Left kidney (tissue), 2 donors: ENCODE data around the gene LNPEP. TPM values are rescaled to one million over a fixed set of nuclear protein-coding genes. Genes with fewer than 3 reads are reported as not detected.

Experiments used
- DNase-seq: peaks from one replicate; pipeline ENCODE4 v3.0.0-alpha.2; 2013
- polyA plus RNA-seq: library from polyadenylated mRNA; unstranded; fragments of 120-200 nt; gene quantifications from one replicate; pipeline ENCODE4 v1.2.1, GENCODE V29; 2013; ENCODE audit not compliant: insufficient read length

The LNPEP gene
- polyA plus RNA-seq, 1 donor: 33.6 TPM

DNA sequence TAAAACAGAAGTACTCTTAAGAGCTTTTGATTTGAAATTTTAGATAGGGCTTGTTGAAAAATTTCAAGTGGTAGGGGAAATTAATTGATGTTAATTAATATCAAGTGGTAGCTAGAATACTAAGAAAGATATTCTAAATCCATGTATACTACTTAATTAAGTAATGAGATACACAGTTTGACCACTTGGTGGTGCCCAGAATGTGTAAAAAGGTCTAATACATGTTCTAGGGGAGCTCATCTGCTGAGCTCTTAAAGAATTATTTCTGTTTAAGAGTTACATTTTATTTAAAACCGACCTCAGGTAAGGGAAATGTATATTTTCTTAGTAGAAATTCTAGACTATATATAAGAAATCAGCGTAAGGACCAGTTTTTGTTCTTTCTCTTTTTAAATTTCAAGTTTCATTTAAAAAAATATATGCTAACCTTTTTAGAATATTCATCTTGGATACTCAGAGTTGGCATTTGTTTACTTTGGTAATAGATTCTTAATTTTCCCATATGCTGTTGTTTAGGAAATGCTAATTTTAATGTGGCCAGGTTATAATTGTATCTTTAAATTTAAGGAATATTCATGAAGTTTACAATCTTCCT is 61.5 kb downstream of the LNPEP start:
- peak; percentile 51 for DNase-seq

DNA sequence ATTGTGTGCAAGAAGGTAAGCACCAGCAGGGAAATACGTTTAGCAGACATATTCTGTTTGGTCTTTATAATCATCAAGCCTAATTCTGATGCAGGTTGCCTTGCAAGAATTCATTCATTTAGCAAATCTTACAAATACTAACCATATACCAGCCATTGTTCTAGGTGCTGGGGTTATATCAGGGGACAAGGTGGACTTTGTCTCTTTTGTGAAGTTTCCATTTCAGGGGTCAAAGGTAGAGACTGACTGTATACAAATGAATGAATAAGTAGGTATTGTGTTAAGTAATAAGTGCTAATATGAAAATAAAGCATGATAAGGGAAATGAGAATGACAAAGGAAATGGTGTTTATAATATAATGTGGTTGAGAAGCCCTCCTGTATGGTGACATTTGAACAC is 64.0 kb downstream of the LNPEP start:
- no peak for DNase-seq

GRCh38 chr5:97000391-97000790 is 64.5 kb downstream of the LNPEP start:
- no peak for DNase-seq

- DNase-seq: no peak
Observed at GRCh38 chr5:97002983-97003382, 67.1 kb downstream of the LNPEP start.

DNA sequence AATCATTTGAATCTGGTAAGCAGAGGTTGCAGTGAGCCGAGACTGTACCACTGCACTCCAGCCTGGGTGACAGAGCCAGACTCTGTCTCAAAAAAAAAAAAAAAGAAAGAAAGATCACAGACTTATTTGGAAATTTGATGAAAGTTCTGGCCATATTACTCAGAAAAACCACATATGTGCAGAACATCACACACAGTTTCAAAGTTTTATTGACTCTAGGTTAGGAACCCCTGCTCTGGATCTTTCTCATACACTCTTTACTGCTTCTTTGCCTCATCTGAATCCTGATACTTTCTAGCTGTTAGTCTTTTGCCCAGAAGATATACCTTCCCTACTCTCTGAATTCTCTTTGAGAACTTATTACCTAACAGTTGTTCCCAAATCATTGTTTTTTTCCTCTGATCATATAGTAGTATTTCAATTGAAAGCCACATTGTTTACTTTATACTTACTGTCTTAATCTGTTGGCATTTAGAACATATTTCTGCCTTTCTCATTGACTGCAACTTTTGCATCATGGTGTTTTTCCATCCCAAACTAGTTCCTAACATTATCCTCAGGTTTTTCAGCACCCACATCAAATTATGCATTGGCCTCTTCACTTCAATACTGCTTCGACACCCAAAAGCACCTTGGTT is 68.7 kb downstream of the LNPEP start:
- no peak for DNase-seq

DNA sequence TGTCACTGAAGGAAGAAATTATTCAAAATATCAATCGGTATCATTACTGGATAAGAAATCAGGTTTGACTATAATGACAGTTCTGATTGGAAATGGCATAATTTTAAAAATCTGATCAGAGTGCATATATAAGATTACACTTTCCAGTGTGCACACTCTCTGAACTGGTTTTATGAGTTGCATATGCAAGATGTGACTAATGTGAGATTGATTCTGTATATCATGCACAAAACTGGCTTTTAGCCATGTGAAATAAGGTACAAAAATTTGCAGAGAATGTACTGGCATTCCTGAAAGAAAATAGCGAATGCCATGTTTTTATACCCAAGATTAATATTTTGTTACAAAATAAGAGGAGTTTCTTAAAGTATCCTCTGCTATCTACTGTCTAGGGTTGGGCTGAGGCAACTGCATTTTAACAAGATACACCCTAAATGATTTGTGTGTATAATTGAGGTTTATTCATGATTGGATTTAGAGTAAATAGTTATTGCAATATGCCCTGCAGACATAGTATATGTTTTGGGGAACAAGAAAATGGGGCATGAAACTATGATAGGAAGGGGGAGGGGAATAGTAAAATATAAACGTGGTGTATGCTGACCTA is 70.7 kb downstream of the LNPEP start:
- DNase-seq: no peak

DNA sequence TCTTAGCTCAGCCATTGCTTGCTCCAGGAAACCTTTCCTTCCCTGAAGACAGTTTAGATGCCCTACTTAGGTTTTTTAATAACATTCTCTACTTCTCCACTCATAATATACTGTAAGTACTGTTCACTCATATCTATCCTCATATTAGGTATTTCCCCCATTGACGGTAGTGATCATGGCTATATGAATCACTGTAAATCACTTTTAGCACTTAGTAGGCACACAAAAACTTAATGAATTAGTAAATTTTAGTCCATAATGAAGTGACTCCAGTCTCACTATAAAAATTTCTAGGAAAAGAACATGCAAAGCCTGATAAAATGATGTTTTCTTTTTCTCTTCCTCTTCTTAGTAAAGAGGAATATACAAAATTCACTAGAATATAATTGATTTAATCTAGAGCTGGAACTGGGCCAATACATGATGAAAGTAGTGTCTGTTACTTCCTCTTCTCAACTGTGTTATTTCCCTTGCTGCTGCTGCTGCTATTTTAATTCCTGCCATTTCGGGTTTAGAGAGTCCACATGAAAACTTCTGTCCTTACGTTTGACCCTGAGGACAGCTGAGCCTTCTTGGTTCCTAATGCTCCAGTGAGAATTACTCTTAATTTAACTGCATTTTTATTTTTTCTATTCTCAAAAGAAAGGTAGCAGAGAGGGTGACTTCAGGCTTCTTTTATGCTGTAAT is 73.5 kb downstream of the LNPEP start:
- DNase-seq: peak; percentile 18

DNA sequence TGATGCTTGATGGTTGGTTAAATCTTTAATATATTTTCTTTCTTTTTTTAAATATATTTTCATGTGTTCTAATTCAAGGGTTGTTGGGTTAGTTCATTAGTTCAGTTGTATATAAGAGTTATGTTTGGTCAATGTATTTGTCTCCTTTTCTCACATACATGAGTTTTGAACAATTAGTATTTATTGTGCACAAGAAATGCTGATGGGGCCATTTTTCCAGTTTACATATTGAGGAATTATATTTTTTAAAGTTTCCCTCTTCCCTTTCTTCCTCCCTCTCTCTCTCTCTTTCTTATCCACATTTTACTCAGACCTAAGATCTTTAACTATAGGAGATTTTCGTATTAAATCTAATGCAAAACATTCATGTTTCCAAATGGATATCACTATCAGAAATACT is 74.0 kb downstream of the LNPEP start:
- no peak for DNase-seq

- DNase-seq: no peak
Observed at GRCh38 chr5:97010606-97011005, 74.7 kb downstream of the LNPEP start.

GRCh38 chr5:97011567-97011966 is 75.7 kb downstream of the LNPEP start:
- no peak for DNase-seq

GRCh38 chr5:97019435-97020117 is 83.7 kb downstream of the LNPEP start:
- no peak for DNase-seq

GRCh38 chr5:97021416-97021815 is 85.5 kb downstream of the LNPEP start:
- no peak for DNase-seq

- DNase-seq: no peak
Observed at GRCh38 chr5:97022898-97023297, 87.0 kb downstream of the LNPEP start.

GRCh38 chr5:97026721-97027120 is 90.8 kb downstream of the LNPEP start:
- DNase-seq: no peak

DNA sequence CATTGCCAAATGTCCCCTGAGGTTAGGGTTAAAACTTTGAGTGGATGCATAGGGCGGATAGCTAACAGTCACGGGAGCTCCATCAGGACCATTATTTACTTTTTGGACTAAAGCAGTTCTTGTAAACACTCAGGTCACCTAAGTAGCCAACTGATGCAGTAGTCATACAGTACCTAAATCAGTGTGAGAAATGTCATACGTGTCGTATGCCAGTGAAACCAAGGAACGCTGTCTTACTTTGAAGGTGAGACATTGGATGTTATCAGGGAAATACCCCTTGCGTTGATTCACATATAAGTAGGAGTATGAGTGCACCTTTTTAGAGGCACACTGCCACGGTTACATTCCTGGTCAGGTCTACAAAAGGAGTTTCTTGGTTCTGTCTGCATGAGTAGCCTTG is 101.9 kb downstream of the LNPEP start:
- no peak for DNase-seq

GRCh38 chr5:97041239-97041638 is 105.4 kb downstream of the LNPEP start:
- no peak for DNase-seq

- DNase-seq: peak; percentile 65
Observed at GRCh38 chr5:97042996-97043395, 107.1 kb downstream of the LNPEP start.

- DNase-seq: no peak
Observed at GRCh38 chr5:97043511-97043910, 107.6 kb downstream of the LNPEP start.

GRCh38 chr5:97044052-97044451 is 108.2 kb downstream of the LNPEP start:
- DNase-seq: no peak

DNA sequence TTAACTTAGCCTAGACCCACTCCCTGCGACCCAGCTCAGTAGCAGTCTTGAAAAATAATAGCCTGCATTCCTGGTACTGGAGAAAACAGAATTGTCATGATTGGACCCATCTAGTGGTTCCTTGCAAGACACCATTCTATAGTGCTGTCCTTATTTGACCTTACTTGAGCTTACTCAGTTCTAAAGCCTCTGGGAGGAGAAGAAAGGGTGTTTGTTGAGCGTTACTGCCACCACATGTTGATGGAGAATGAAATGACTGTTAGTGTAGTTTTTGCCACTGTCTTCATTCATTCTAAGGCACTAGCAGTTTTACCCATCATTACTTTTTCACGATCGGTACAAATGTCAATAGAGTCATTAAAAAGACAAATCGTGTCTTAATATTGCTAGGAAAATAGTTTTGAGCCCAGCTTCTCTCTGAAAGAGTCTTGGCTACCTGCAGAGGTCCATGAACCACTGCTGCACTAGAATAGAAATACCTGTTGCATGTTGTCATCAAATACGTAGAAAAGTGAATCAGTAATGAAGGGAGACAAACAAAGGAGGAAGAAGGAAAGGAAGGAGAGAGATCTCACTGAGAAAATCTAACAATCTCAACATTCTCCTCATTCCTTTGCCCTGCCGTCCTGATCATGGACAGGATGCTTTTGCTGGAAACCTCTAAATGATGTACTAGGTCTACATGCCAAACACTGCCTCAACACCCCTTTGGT is 110.5 kb downstream of the LNPEP start:
- no peak for DNase-seq

GRCh38 chr5:97047076-97047475 is 111.2 kb downstream of the LNPEP start:
- DNase-seq: no peak

- no peak for DNase-seq
Observed at GRCh38 chr5:97049175-97049574, 113.3 kb downstream of the LNPEP start.
